ENCODE measurements around the gene GPR152.
"Not testable (repeated sequence)": the region's sequence is repeated elsewhere in the genome, so short reads cannot be mapped to it uniquely, and the experiment has no call there.

Gene GPR152

GRCh38 chr11:67408437-67409200, 43.9 kb downstream of the GPR152 start:
- DNase-seq = no peak

GRCh38 chr11:67407688-67408163, 44.8 kb downstream of the GPR152 start:
- no peak for DNase-seq

- no peak for DNase-seq
These were observed 45.4 kb downstream of the GPR152 start for GRCh38 chr11:67406969-67407687.

- DNase-seq = no peak
These were observed 46.0 kb downstream of the GPR152 start for GRCh38 chr11:67406420-67406968.

DNA sequence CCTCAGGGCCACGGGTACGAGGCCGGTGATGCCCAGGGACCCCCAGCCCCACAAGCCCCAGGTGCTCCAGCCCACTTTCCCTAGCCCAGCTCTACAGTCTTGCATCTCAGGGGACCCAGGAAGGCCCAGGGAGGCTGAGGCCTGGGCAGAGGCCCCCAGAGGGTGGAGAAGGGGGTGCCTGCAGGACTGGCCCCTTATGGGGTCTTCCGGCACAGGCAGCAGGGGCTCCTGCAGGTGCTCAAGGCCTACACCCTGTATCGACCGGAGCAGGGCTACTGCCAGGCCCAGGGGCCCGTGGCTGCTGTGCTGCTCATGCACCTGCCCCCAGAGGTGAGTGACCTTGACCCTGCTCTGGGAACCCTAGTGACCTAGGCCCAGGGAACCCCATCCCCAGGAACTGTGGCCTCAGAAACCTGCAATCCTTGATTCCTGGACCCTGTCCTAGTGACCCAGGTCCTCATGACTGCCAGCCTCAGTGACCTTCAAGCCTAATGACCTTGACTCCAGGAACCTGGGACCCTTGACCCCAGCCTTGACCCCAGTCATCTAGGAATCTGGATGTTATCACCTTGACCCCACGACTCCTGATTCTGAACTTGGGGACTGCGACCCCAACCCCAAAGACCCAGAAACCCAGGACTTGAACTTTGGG, 46.7 kb downstream of the GPR152 start:
- no peak for DNase-seq

- DNase-seq = no peak
These were observed 47.3 kb downstream of the GPR152 start for GRCh38 chr11:67405196-67405567.

DNA sequence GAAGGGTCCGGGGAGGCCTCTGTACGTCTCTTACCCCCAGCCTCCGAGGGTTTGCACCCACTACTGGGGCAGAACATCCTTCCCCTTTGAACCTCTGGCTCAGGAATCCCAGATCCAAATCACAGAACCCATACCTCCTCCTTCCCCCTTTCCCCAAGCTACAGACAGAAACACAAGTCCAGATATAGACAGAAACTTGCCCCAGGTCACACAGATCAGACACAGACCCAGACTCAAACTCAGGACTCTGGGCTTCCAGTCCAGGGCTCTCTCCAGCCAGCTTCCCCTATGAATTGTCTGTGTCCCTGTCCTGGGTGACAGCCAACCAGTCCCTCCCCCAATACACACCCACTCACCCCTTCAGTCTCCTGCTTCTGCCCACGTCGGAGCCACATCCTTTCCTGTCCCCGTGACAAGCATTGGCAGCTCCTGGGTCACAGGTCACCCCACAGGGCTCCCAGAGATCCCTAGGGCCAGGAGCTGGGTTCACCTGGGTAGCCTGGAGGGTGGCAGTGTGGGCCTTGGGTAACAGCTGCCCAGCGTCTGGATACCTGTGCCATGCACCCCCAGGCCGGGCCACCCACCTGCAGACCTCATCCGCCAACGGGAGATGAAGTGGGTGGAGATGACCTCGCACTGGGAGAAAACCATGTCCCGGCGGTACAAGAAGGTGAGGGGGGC, 47.9 kb downstream of the GPR152 start:
- peak; percentile 68 to 78 (median 76) for DNase-seq

- DNase-seq = not testable (repeated sequence)
These were observed 49.4 kb downstream of the GPR152 start for GRCh38 chr11:67403085-67403484.

GRCh38 chr11:67402192-67402839, 50.2 kb downstream of the GPR152 start:
- DNase-seq = not testable (repeated sequence)

DNA sequence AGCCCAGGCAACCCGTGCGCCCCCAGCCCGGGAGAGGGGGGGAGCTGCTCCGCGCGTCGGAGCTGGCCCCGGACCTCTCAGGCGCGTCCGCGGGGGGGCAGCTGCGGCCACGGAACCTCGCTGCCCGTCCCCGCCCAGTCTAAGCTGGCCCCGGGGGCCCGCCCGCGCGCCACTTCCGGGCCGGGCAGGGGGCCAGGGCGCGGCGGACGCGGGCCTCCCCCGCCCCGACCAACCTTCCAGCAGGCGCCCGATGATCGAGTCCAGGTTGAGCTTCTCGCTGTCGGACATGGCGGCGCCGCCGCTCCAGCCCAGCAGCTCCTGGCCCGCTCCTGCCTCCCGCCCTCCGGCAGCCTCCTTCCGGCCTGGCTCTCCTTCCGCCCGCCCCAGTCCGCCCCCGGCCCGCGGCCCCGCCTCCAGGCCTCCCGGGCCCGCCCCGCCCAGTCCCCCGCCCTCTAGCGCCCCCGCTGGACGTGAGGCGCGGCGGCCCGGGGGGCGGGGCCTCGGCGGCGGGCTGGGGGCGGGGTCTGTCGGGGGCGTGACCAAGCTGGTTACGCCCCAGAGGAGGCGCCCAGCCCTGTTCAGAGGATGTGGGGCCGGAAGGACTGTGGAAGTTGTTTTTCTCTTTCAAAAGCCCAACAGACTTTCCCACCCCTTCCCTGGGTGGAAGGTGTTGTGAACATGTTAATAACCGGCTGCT, 50.9 kb downstream of the GPR152 start, which contains the start of gene PPP1CA:
Gene PPP1CA (minus strand): TSS at position 364 of the 697 bp plus-strand sequence. CDS start 76 bp downstream, at position 288.
- peak; percentile 91 to 98 (median 96) for DNase-seq

Measured in suppressor macrophage treated with lipopolysaccharide for 1 hour (primary cell).